ENCODE results near the gene NACAD.

Gene NACAD

DNA sequence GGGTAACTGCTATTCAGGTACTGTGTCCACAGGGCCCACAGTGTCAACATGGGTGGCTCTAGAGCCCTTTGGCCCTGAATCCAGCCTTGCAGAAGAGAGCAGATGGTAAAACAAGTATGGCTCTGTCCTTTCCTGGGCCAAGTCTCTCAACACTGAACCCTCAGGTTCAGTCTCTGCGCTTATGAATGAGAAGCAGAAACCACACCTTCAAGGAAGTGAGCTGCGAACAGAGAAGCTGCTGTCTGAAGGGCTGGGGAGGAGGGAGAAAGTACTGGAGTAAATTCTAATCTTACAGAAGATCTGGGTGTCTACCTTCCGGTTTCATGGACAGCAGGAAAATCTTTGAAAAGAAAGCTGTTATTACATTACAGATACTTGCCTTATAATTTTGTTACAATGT is 18.6 kb upstream of the NACAD start:
- Histone ChIP-seq H3K27ac (ENCODE audit: low read depth, low read length) (no peak overlapping the region), H3K27me3 (ENCODE audit: control insufficient read depth, insufficient read depth, low read length) (no peaks in the 10 kb centered on the region), H3K36me3 (ENCODE audit: control insufficient read depth, insufficient read depth, low read length) (peaks cover 60% of the 10 kb centered on the region), H3K4me1 (ENCODE audit: control insufficient read depth, insufficient read depth, low read length) (peaks cover 2% of the 10 kb centered on the region), H3K9ac (ENCODE audit: low read length) (no peak overlapping the region), H3K4me3 (ENCODE audit: low read length) (no peak overlapping the region)

DNA sequence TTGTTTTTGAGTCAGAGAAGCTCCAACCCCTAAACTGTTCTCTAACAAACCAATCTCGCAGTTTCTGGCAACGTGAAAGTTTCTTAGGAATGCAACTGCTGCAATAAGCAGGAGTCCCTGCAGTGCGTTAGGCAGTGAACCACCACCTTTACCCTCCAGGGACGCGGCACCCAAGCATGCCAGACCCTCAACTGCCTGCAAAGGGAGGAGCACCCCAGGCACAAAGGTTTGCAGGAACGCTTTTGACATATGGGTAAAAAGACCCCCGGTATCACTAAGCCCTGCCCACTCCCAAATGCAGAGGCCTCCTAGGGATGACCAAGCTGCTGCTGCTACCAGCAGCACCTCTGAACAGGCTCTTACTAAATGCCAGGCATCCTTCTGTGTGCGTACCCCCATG is 18.1 kb upstream of the NACAD start:
- no peaks in the 10 kb centered on the region for H3K27me3 ChIP-seq (ENCODE audit: control insufficient read depth, insufficient read depth, low read length)
- H3K36me3 ChIP-seq (ENCODE audit: control insufficient read depth, insufficient read depth, low read length) = peaks cover 65% of the 10 kb centered on the region
- no peak overlapping the region for H3K9ac ChIP-seq (ENCODE audit: low read length)
- H3K4me3 ChIP-seq (ENCODE audit: low read length) = no peak overlapping the region
- H3K4me1 ChIP-seq (ENCODE audit: control insufficient read depth, insufficient read depth, low read length) = peaks cover 2% of the 10 kb centered on the region
- H3K27ac ChIP-seq (ENCODE audit: low read depth, low read length) = no peak overlapping the region

- Histone ChIP-seq H3K27me3 (ENCODE audit: control insufficient read depth, insufficient read depth, low read length) (no peaks in the 10 kb centered on the region), H3K36me3 (ENCODE audit: control insufficient read depth, insufficient read depth, low read length) (peaks cover 76% of the 10 kb centered on the region), H3K4me3 (ENCODE audit: low read length) (no peak overlapping the region), H3K4me1 (ENCODE audit: control insufficient read depth, insufficient read depth, low read length) (no peaks in the 10 kb centered on the region), H3K9ac (ENCODE audit: low read length) (no peak overlapping the region), H3K27ac (ENCODE audit: low read depth, low read length) (no peak overlapping the region)
Observed at GRCh38 chr7:45105588-45106188, 16.9 kb upstream of the NACAD start.

- Histone ChIP-seq H3K9ac (ENCODE audit: low read length) (no peak overlapping the region), H3K36me3 (ENCODE audit: control insufficient read depth, insufficient read depth, low read length) (peaks cover 82% of the 10 kb centered on the region), H3K27ac (ENCODE audit: low read depth, low read length) (no peak overlapping the region), H3K4me1 (ENCODE audit: control insufficient read depth, insufficient read depth, low read length) (no peaks in the 10 kb centered on the region), H3K4me3 (ENCODE audit: low read length) (no peak overlapping the region), H3K27me3 (ENCODE audit: control insufficient read depth, insufficient read depth, low read length) (no peaks in the 10 kb centered on the region)
Observed at GRCh38 chr7:45104844-45105587, 16.2 kb upstream of the NACAD start.

- Histone ChIP-seq H3K4me1 (ENCODE audit: control insufficient read depth, insufficient read depth, low read length) (no peaks in the 10 kb centered on the region), H3K27ac (ENCODE audit: low read depth, low read length) (no peak overlapping the region), H3K9ac (ENCODE audit: low read length) (no peak overlapping the region), H3K36me3 (ENCODE audit: control insufficient read depth, insufficient read depth, low read length) (peaks cover 89% of the 10 kb centered on the region), H3K4me3 (ENCODE audit: low read length) (no peak overlapping the region), H3K27me3 (ENCODE audit: control insufficient read depth, insufficient read depth, low read length) (no peaks in the 10 kb centered on the region)
Observed at GRCh38 chr7:45103958-45104843, 15.4 kb upstream of the NACAD start.

GRCh38 chr7:45102785-45103712 is 14.3 kb upstream of the NACAD start:
- Histone ChIP-seq H3K36me3 (ENCODE audit: control insufficient read depth, insufficient read depth, low read length) (peaks cover 80% of the 10 kb centered on the region), H3K4me3 (ENCODE audit: low read length) (no peak overlapping the region), H3K9ac (ENCODE audit: low read length) (no peak overlapping the region), H3K27ac (ENCODE audit: low read depth, low read length) (no peak overlapping the region), H3K27me3 (ENCODE audit: control insufficient read depth, insufficient read depth, low read length) (no peaks in the 10 kb centered on the region), H3K4me1 (ENCODE audit: control insufficient read depth, insufficient read depth, low read length) (no peaks in the 10 kb centered on the region)

DNA sequence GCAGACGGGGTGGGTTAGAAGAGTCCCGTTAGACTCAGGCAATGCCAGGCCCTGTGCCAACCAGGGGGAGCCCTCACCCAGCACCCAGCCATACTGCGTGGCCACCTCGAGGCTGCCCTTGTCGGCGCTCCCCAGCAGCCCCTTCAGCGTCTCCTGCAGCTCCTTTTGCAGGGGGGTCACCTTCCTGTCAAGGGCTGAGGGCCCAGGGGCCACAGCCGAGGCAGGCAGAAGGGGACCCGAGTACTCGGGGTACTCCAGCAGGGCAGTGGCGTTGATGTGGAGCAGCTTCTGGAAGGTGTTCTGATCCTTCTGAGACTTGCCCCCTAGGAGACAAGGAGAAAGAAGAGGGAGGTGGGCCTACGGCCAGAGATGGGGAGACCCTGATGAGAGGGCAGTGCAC is 13.0 kb upstream of the NACAD start:
- no peaks in the 10 kb centered on the region for H3K4me1 ChIP-seq (ENCODE audit: control insufficient read depth, insufficient read depth, low read length)
- H3K9ac ChIP-seq (ENCODE audit: low read length) = no peak overlapping the region
- no peak overlapping the region for H3K4me3 ChIP-seq (ENCODE audit: low read length)
- no peaks in the 10 kb centered on the region for H3K27me3 ChIP-seq (ENCODE audit: control insufficient read depth, insufficient read depth, low read length)
- peaks cover 69% of the 10 kb centered on the region for H3K36me3 ChIP-seq (ENCODE audit: control insufficient read depth, insufficient read depth, low read length)
- H3K27ac ChIP-seq (ENCODE audit: low read depth, low read length) = no peak overlapping the region

- Histone ChIP-seq H3K27ac (ENCODE audit: low read depth, low read length) (no peak overlapping the region), H3K4me1 (ENCODE audit: control insufficient read depth, insufficient read depth, low read length) (no peaks in the 10 kb centered on the region), H3K4me3 (ENCODE audit: low read length) (no peak overlapping the region), H3K9ac (ENCODE audit: low read length) (no peak overlapping the region), H3K27me3 (ENCODE audit: control insufficient read depth, insufficient read depth, low read length) (no peaks in the 10 kb centered on the region), H3K36me3 (ENCODE audit: control insufficient read depth, insufficient read depth, low read length) (peaks cover 65% of the 10 kb centered on the region)
Observed at GRCh38 chr7:45100761-45101480, 12.2 kb upstream of the NACAD start.

DNA sequence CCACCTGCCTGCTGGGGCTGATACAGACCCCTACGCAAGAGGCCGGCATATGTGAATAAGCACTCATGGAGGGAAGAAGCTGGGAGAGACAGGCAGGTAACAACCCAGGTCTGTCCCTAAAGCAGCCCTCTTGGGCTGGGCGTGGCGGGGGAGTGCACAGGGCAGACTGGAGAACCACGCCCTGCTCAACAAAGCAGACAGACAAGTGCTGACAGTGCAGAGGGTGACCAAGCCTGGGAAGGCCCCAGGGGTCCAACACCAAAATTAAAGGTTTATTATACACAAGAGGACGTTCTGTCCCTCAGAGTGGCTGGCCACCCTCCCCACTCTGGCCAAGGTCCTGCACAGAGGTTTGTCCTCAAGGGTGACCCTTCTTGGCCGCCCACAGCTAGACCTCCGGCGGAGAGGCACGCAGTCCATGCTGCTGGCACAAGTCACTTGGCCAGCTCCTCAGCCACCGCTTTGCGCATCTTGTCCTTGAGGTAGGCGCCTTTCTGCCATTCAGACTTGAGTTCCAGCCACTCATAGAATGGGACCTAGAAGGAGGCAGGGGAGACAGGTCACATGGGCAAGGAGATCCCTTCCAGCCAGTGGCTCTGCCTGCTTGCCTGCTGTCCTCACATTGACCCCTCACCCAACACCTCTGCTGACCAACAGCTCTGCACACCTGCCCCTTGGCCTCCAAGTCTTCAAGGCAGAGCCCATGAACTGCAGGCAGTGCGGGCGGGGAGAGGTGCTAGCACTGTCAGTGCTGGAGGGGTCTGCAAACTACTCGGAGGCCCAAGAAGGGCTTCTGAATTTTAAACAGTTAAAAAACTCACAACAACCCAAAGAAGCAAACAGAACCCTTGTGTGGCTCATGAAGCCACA is 11.4 kb upstream of the NACAD start:
- peaks cover 57% of the 10 kb centered on the region for H3K36me3 ChIP-seq (ENCODE audit: control insufficient read depth, insufficient read depth, low read length)
- no peaks in the 10 kb centered on the region for H3K27me3 ChIP-seq (ENCODE audit: control insufficient read depth, insufficient read depth, low read length)
- no peak overlapping the region for H3K27ac ChIP-seq (ENCODE audit: low read depth, low read length)

GRCh38 chr7:45098983-45099839 is 10.4 kb upstream of the NACAD start:
- Histone ChIP-seq H3K4me1 (ENCODE audit: control insufficient read depth, insufficient read depth, low read length) (no peaks in the 10 kb centered on the region), H3K27ac (ENCODE audit: low read depth, low read length) (no peak overlapping the region), H3K27me3 (ENCODE audit: control insufficient read depth, insufficient read depth, low read length) (no peaks in the 10 kb centered on the region), H3K9ac (ENCODE audit: low read length) (no peak overlapping the region), H3K4me3 (ENCODE audit: low read length) (no peak overlapping the region), H3K36me3 (ENCODE audit: control insufficient read depth, insufficient read depth, low read length) (peaks cover 48% of the 10 kb centered on the region)

More for the DNA sequence above, 11.4 kb upstream of the NACAD start:
- no peak overlapping the region for H3K9ac ChIP-seq (ENCODE audit: low read length)
- no peaks in the 10 kb centered on the region for H3K4me1 ChIP-seq (ENCODE audit: control insufficient read depth, insufficient read depth, low read length)
- no peak overlapping the region for H3K4me3 ChIP-seq (ENCODE audit: low read length)

Measured in rectal smooth muscle tissue (tissue), 1 donor.